ENCODE measurements around the gene MDM2. TPM values are rescaled to one million over a fixed set of nuclear protein-coding genes. Genes with fewer than 3 reads are reported as not detected.

MDM2 gene
- polyA plus RNA-seq, 3 donors = 16.2 to 39.9 (median 27.6) TPM

- H3K9ac ChIP-seq (ENCODE audit: insufficient read depth, low read length, poor library complexity, severe bottlenecking) = no peak overlapping the region
- TF ChIP-seq, protein P1, sequence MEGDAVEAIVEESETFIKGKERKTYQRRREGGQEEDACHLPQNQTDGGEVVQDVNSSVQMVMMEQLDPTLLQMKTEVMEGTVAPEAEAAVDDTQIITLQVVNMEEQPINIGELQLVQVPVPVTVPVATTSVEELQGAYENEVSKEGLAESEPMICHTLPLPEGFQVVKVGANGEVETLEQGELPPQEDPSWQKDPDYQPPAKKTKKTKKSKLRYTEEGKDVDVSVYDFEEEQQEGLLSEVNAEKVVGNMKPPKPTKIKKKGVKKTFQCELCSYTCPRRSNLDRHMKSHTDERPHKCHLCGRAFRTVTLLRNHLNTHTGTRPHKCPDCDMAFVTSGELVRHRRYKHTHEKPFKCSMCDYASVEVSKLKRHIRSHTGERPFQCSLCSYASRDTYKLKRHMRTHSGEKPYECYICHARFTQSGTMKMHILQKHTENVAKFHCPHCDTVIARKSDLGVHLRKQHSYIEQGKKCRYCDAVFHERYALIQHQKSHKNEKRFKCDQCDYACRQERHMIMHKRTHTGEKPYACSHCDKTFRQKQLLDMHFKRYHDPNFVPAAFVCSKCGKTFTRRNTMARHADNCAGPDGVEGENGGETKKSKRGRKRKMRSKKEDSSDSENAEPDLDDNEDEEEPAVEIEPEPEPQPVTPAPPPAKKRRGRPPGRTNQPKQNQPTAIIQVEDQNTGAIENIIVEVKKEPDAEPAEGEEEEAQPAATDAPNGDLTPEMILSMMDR (IDR thresholded peaks at IDR 0.05) = no peak
- WGBS (ENCODE audit: insufficient coverage) = 50% methylated on average over 2 of the region's 3 CpGs
These were observed 17.1 kb upstream of the MDM2 start for GRCh38 chr12:68790952-68791234.

DNA sequence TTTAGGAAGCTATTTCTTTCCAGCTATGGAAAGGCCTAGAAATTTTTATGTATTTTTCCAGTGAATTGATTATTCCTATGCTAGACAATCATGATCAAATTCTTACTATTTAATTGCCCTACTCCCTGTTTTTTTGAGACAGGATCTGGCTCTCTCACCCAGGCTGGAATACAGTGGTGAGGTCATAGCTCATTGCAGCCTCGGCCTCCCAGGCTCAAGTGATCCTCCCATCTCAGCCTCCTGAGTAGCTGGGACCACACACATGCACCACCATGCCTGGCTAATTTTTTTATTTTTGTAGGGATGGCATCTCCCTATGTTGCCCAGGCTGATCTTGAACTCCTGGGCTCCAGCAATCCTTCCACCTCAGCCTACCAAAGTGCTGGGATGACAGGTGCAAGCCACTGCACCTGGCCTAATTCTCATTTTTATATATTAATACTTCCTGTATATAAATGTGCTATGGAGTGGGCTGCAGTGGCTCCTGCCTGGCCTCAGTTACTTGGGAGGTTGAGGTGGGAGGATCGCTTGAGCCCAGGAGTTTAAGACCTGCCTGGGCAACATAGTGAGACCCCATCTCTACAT lies 16.0 kb upstream of the MDM2 start:
- H3K36me3 ChIP-seq (replicated peaks in 1 of 2; ENCODE audit: control insufficient read depth in 1 of 2, insufficient read depth in 2 of 2, low read length in 2 of 2) = no peaks in the 10 kb centered on the region
- H3K4me1 ChIP-seq (ENCODE audit: control insufficient read depth in 1 of 2, insufficient read depth in 2 of 2, low read length in 2 of 2) = peaks cover 26% of the 10 kb centered on the region in 2 donors
- peaks cover 0 to 3% (median 1%) of the 10 kb centered on the region in 7 donors for H3K9me3 Mint-ChIP-seq
- DNase-seq = no peak
- no peaks in the 10 kb centered on the region for H3K27me3 ChIP-seq (ENCODE audit: control insufficient read depth in 2 of 2, insufficient read depth in 2 of 2, low read length in 2 of 2)
- no peaks in the 10 kb centered on the region for H3K27me3 Mint-ChIP-seq (ENCODE audit: low read depth in 3 of 3)
- TF ChIP-seq, protein P1 (IDR thresholded peaks at IDR 0.05) = no peak
- no peak overlapping the region for H3K4me3 ChIP-seq (replicated peaks in 1 of 3; ENCODE audit: low read depth in 2 of 3, low read length in 3 of 3)
- peaks cover 15% of the 10 kb centered on the region for H3K4me1 Mint-ChIP-seq
- H3K4me2 ChIP-seq (replicated peaks; ENCODE audit: extremely low read depth, low read length, poor library complexity, severe bottlenecking) = no peak overlapping the region
- intact Hi-C loops (cut with micrococcal nuclease) = no loop called here
- no peaks in the 10 kb centered on the region for H3K79me2 ChIP-seq (ENCODE audit: insufficient read depth, low read length)
- WGBS (ENCODE audit: insufficient coverage) = no CpG with 5 or more reads among the region's 2 CpGs
- H3K27ac Mint-ChIP-seq = peak overlapping the region in 1 of 7 donors; percentile 42
- no peaks in the 10 kb centered on the region for H4K20me1 ChIP-seq (ENCODE audit: insufficient read depth, low read length)
- H3K9ac ChIP-seq (ENCODE audit: insufficient read depth, low read length, poor library complexity, severe bottlenecking) = no peak overlapping the region
- H3K36me3 Mint-ChIP-seq = no peaks in the 10 kb centered on the region
- H3K4me3 Mint-ChIP-seq = no peak overlapping the region
- no peak overlapping the region for H2AFZ ChIP-seq (ENCODE audit: insufficient read depth, low read depth, low read length, poor library complexity, severe bottlenecking)
- no peaks in the 10 kb centered on the region for H3K9me3 ChIP-seq (replicated peaks in 1 of 2; ENCODE audit: control insufficient read depth in 1 of 2, insufficient read depth in 1 of 2, low read length in 2 of 2)
- H3K27ac ChIP-seq (ENCODE audit: low read depth in 1 of 2, low read length in 2 of 2) = no peak overlapping the region

More at GRCh38 chr12:68790952-68791234, 17.1 kb upstream of the MDM2 start:
- H3K27me3 Mint-ChIP-seq (ENCODE audit: low read depth in 3 of 3) = no peaks in the 10 kb centered on the region
- Histone ChIP-seq H2AFZ (ENCODE audit: insufficient read depth, low read depth, low read length, poor library complexity, severe bottlenecking) (no peak overlapping the region), H3K9me3 (replicated peaks in 1 of 2; ENCODE audit: control insufficient read depth in 1 of 2, insufficient read depth in 1 of 2, low read length in 2 of 2) (no peaks in the 10 kb centered on the region), H3K4me1 (ENCODE audit: control insufficient read depth in 1 of 2, insufficient read depth in 2 of 2, low read length in 2 of 2) (peaks cover 36 to 37% of the 10 kb centered on the region in 2 donors), H3K36me3 (replicated peaks in 1 of 2; ENCODE audit: control insufficient read depth in 1 of 2, insufficient read depth in 2 of 2, low read length in 2 of 2) (no peaks in the 10 kb centered on the region), H3K4me2 (replicated peaks; ENCODE audit: extremely low read depth, low read length, poor library complexity, severe bottlenecking) (no peak overlapping the region), H3K4me3 (replicated peaks in 1 of 3; ENCODE audit: low read depth in 2 of 3, low read length in 3 of 3) (no peak overlapping the region), H3K79me2 (ENCODE audit: insufficient read depth, low read length) (no peaks in the 10 kb centered on the region), H3K27ac (ENCODE audit: low read depth in 1 of 2, low read length in 2 of 2) (no peak overlapping the region), H4K20me1 (ENCODE audit: insufficient read depth, low read length) (no peaks in the 10 kb centered on the region), H3K27me3 (ENCODE audit: control insufficient read depth in 2 of 2, insufficient read depth in 2 of 2, low read length in 2 of 2) (no peaks in the 10 kb centered on the region)
- no peak overlapping the region for H3K4me3 Mint-ChIP-seq
- H3K4me1 Mint-ChIP-seq = peaks cover 25% of the 10 kb centered on the region
- peaks cover 0 to 1% of the 10 kb centered on the region in 2 donors for H3K36me3 Mint-ChIP-seq
- intact Hi-C loops (cut with micrococcal nuclease) = no loop called here
- H3K9me3 Mint-ChIP-seq = peaks cover 0 to 2% (median 0%) of the 10 kb centered on the region in 7 donors
- no peak for DNase-seq
- no peak overlapping the region for H3K27ac Mint-ChIP-seq
